PC-3 (cell line): ENCODE results near the gene ASMTL. TPM values are rescaled to one million over a fixed set of nuclear protein-coding genes. Genes with fewer than 3 reads are reported as not detected.
"Not testable (repeated sequence)": the region's sequence is repeated elsewhere in the genome, so short reads cannot be mapped to it uniquely, and the experiment has no call there.

Experiments used
- ATAC-seq: fragments of 200-7000 bp; cut with Tn5 transposase; 2 replicates; pipeline ENCODE4 v1.9.1; 2020; ENCODE audit warnings: mild to moderate bottlenecking, moderate library complexity
- BruUV-seq: library from RNA; stranded (reverse); fragments of 400-500 nt; replicated peaks from 2 replicates; lab custom pipeline; 2021; lab: Mats Ljungman, UMichigan
- CTCF ChIA-PET: fragments of 300-600 bp; sonication (Branson Sonifier 250); formaldehyde crosslinking; loops from one replicate; lab custom pipeline; 2022; ENCODE audit warnings: antibody characterized with exemption; lab: Charles Lee
- POLR2A ChIA-PET: fragments of 300-600 bp; sonication (Branson Sonifier 250); formaldehyde crosslinking; loops from one replicate; lab custom pipeline; 2022; ENCODE audit warnings: antibody characterized with exemption; ENCODE audit not compliant: unreplicated experiment; lab: Charles Lee
- DNase-seq: peaks from one replicate; pipeline ENCODE4 v3.0.0-alpha.2; 2015
- H2AFZ ChIP-seq: fragments of 300-600 bp; sonication (generic); 2 replicates; pipeline ENCODE4 v1.6.0; 2016; ENCODE audit warnings: antibody characterized with exemption, low read length
- H3F3A ChIP-seq: fragments of 300-600 bp; sonication (generic); one replicate; pipeline ENCODE4 v1.6.0; 2017; ENCODE audit warnings: antibody characterized with exemption, low read length, control low read depth, mild to moderate bottlenecking; ENCODE audit not compliant: unreplicated experiment
- H3K27ac ChIP-seq: fragments of 300-600 bp; sonication (generic); 2 replicates; pipeline ENCODE4 v1.5.1; 2016; ENCODE audit warnings: mild to moderate bottlenecking, low read length
- H3K27me3 ChIP-seq: fragments of 300-600 bp; sonication (generic); 2 replicates; pipeline ENCODE4 v1.6.1; 2016; ENCODE audit warnings: low read length, mixed read lengths
- H3K36me3 ChIP-seq: fragments of 300-600 bp; sonication (generic); 2 replicates; pipeline ENCODE4 v1.6.1; 2016; ENCODE audit warnings: low read depth, mixed run types, low read length, mixed read lengths
- H3K4me1 ChIP-seq: fragments of 300-600 bp; sonication (generic); 2 replicates; pipeline ENCODE4 v1.5.1; 2016; ENCODE audit warnings: low read length; ENCODE audit not compliant: insufficient read depth
- H3K4me2 ChIP-seq: fragments of 300-600 bp; sonication (generic); 2 replicates; pipeline ENCODE4 v1.6.0; 2016; ENCODE audit warnings: low read length
- H3K4me3 ChIP-seq: fragments of 300-600 bp; sonication (generic); 2 replicates; pipeline ENCODE4 v1.5.1; 2016; ENCODE audit warnings: mild to moderate bottlenecking, low read length, mixed read lengths
- H3K79me2 ChIP-seq: fragments of 300-600 bp; sonication (generic); 2 replicates; pipeline ENCODE4 v1.6.1; 2017; ENCODE audit warnings: low read length, mixed read lengths
- H3K9ac ChIP-seq: fragments of 300-600 bp; sonication (generic); 2 replicates; pipeline ENCODE4 v1.6.0; 2016; ENCODE audit warnings: mild to moderate bottlenecking, low read length
- H3K9me2 ChIP-seq: fragments of 300-600 bp; sonication (generic); replicated peaks from 2 replicates; pipeline ENCODE4 v1.6.1; 2016; ENCODE audit warnings: mixed run types, low read length, mixed read lengths
- H3K9me3 ChIP-seq: fragments of 300-600 bp; sonication (generic); 2 replicates; pipeline ENCODE4 v1.6.1; 2016; ENCODE audit warnings: low read length, mixed read lengths
- H4K20me1 ChIP-seq: fragments of 300-600 bp; sonication (generic); 2 replicates; pipeline ENCODE4 v1.6.1; 2016; ENCODE audit warnings: low read length, mixed read lengths
- EZH2 ChIP-seq: fragments of 300-600 bp; sonication (generic); IDR thresholded peaks from one replicate; pipeline ENCODE4 v1.6.1; 2017; ENCODE audit warnings: antibody characterized with exemption, mild to moderate bottlenecking, low read length; ENCODE audit not compliant: unreplicated experiment
- EZH2phosphoT487 ChIP-seq: fragments of 300-600 bp; sonication (generic); IDR thresholded peaks from 2 replicates; pipeline ENCODE4 v1.6.1; 2018; ENCODE audit warnings: mild to moderate bottlenecking, antibody characterized with exemption, low read length, borderline replicate concordance
- intact Hi-C: fragments of 100-400 bp; cut with micrococcal nuclease; formaldehyde crosslinking; loops from 2 replicates; pipeline ENCODE4 v1.9.0; 2023
- total RNA-seq: library from RNA; depleted of rRNA; stranded (reverse); fragments of >200 nt; gene quantifications from 2 replicates; pipeline ENCODE4 v1.2.3, GENCODE V29; 2014
- TF ChIP-seq, protein P1 (sequence below): fragments of 300-600 bp; sonication (generic); conservative IDR thresholded peaks from 2 replicates; pipeline ENCODE4 v1.5.1; 2017; ENCODE audit warnings: antibody characterized with exemption, low read depth, mild to moderate bottlenecking, low read length

Gene ASMTL
- total RNA-seq, 1 experiment from 2014 or later, result 6.7 TPM

- POLR2A ChIA-PET, result no interaction called here
- intact Hi-C loops, result no loop called here
- Histone ChIP-seq H3K27ac (no peak overlapping the region), H3K36me3 (no peaks in the 10 kb centered on the region; the same call in 1 of the 2 replicates), H3K4me2 (no peak overlapping the region), H3K9me3 (no peaks in the 10 kb centered on the region), H3K27me3 (no peaks in the 10 kb centered on the region), H3K79me2 (peaks cover 4% of the 10 kb centered on the region; the same call in 1 of the 2 replicates), H3K4me1 (no peaks in the 10 kb centered on the region), H3K9ac (no peak overlapping the region), H3K9me2 (no peaks in the 10 kb centered on the region), H3F3A (no peaks in the 10 kb centered on the region), H3K4me3 (no peak overlapping the region), H4K20me1 (no peaks in the 10 kb centered on the region), H2AFZ (no peak overlapping the region)
- ATAC-seq (no peak), DNase-seq (no peak)
- TF ChIP-seq EZH2, result no peak
- no peak for TF ChIP-seq EZH2phosphoT487
- TF ChIP-seq, protein P1, sequence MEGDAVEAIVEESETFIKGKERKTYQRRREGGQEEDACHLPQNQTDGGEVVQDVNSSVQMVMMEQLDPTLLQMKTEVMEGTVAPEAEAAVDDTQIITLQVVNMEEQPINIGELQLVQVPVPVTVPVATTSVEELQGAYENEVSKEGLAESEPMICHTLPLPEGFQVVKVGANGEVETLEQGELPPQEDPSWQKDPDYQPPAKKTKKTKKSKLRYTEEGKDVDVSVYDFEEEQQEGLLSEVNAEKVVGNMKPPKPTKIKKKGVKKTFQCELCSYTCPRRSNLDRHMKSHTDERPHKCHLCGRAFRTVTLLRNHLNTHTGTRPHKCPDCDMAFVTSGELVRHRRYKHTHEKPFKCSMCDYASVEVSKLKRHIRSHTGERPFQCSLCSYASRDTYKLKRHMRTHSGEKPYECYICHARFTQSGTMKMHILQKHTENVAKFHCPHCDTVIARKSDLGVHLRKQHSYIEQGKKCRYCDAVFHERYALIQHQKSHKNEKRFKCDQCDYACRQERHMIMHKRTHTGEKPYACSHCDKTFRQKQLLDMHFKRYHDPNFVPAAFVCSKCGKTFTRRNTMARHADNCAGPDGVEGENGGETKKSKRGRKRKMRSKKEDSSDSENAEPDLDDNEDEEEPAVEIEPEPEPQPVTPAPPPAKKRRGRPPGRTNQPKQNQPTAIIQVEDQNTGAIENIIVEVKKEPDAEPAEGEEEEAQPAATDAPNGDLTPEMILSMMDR, result no peak
- CTCF ChIA-PET, result no interaction called here
- BruUV-seq, result no TSS peak
Observed at GRCh38 chrX:1449036-1449822, 3.5 kb downstream of the ASMTL start.

DNA sequence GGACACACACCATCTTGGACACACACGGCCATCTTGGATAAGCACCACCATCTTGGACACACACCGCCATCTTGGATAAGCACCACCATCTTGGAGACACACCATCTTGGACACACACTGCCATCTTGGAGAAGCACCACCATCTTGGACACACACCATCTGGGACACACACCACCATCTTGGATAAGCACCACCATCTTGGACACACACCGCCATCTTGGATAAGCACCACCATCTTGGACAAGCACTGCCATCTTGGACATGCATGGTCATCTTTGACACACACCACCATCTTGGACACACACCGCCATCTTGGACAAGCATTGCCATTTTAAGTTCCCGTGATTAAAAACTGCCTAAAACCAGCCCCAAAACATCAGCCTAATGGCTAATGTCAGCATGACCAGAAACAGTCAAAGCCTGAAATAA, 4.1 kb downstream of the ASMTL start:
- H3K79me2 ChIP-seq, intact Hi-C loops: not testable (repeated sequence)

DNA sequence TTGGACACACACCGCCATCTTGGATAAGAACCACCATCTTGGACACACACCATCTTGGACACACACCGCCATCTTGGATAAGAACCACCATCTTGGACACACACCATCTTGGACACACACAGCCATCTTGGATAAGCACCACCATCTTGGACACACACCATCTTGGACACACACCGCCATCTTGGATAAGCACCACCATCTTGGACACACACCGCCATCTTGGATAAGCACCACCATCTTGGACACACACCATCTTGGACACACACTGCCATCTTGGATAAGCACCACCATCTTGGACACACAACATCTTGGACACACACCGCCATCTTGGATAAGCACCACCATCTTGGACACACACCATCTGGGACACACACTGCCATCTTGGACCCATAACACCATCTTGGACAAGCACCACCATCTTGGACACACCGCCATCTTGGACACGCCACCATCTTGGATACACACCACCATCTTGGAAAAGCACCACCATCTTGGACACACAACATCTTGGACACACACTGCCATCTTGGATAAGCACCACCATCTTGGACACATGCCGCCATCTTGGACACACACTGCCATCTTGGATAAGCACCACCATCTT, 4.6 kb downstream of the ASMTL start:
- CTCF ChIA-PET, H3K79me2 ChIP-seq, H3K9me2 ChIP-seq, H4K20me1 ChIP-seq, H3K4me3 ChIP-seq, H3K27ac ChIP-seq, H3F3A ChIP-seq, DNase-seq, H3K27me3 ChIP-seq, POLR2A ChIA-PET, intact Hi-C loops, H3K36me3 ChIP-seq, H3K9me3 ChIP-seq, ATAC-seq, H3K4me1 ChIP-seq, H3K4me2 ChIP-seq, H3K9ac ChIP-seq, BruUV-seq, H2AFZ ChIP-seq: not testable (repeated sequence)

More for the DNA sequence above, 4.1 kb downstream of the ASMTL start:
- H3F3A ChIP-seq, H3K4me1 ChIP-seq, POLR2A ChIA-PET, H3K9ac ChIP-seq, DNase-seq, H3K4me3 ChIP-seq, CTCF ChIA-PET, H3K9me3 ChIP-seq, H2AFZ ChIP-seq, ATAC-seq, H3K27ac ChIP-seq, BruUV-seq, H3K4me2 ChIP-seq, H3K27me3 ChIP-seq, H3K36me3 ChIP-seq, H4K20me1 ChIP-seq, H3K9me2 ChIP-seq: not testable (repeated sequence)

GRCh38 chrX:1446984-1447968, 5.4 kb downstream of the ASMTL start:
- H3K9ac ChIP-seq, BruUV-seq, H3F3A ChIP-seq, H3K79me2 ChIP-seq, H3K4me1 ChIP-seq, H3K36me3 ChIP-seq, H3K27ac ChIP-seq, H3K4me2 ChIP-seq, CTCF ChIA-PET, DNase-seq, H3K9me2 ChIP-seq, intact Hi-C loops, H3K4me3 ChIP-seq, ATAC-seq, H3K9me3 ChIP-seq, H3K27me3 ChIP-seq, H4K20me1 ChIP-seq, H2AFZ ChIP-seq, POLR2A ChIA-PET: not testable (repeated sequence)
